ENCODE results near the gene ZEB2.

DNA sequence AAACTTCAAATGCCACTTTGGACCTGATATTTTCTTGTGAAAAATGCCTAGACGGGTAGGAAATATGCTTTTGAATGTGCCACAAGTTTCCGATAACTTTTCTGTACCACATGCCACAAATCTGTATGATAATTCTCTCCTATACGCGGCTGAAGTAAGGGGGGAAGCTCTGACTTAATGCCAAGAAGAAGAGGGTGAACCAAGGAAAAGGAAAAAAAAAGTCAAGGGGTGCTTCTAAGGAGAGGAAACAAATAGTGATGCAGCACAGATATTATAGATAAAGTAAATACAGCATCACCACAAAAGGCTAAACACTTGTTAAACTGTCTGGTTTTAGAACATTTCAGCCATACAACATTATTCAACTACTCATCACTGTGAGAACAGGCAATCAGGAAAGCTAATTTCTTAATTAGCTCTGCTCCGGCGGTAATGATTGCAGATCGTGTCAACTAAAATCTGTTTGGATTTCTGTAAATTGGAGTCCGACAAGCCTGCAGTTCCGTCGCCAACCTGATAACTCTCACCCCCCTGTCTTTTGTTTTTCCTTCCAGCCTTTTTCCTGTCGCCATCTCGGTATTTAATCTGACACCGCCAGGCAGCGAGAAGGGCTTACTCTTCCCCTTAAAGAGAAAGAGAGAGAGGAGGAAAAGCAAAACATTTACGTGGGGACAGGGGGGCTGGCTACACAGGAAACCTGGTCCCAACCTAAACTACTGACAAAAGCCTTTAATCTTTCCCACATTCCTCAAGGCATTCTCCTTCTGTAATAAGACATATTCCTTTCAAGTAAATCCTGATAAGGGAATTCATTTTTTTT is 67.5 kb downstream of the ZEB2 start:
- TF ChIP-seq, protein P1, sequence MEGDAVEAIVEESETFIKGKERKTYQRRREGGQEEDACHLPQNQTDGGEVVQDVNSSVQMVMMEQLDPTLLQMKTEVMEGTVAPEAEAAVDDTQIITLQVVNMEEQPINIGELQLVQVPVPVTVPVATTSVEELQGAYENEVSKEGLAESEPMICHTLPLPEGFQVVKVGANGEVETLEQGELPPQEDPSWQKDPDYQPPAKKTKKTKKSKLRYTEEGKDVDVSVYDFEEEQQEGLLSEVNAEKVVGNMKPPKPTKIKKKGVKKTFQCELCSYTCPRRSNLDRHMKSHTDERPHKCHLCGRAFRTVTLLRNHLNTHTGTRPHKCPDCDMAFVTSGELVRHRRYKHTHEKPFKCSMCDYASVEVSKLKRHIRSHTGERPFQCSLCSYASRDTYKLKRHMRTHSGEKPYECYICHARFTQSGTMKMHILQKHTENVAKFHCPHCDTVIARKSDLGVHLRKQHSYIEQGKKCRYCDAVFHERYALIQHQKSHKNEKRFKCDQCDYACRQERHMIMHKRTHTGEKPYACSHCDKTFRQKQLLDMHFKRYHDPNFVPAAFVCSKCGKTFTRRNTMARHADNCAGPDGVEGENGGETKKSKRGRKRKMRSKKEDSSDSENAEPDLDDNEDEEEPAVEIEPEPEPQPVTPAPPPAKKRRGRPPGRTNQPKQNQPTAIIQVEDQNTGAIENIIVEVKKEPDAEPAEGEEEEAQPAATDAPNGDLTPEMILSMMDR (IDR thresholded peaks at IDR 0.05): no peak
- no peak for TF ChIP-seq SIN3A (IDR thresholded peaks at IDR 0.05; ENCODE audit: borderline replicate concordance, insufficient read depth, low read depth, low read length)

Measured in Panc1 (cell line).